GM23338 (cell line): Measurements from ENCODE around the gene MT1B.

Experiments
- CREB1 ChIP-seq: fragments of 250-450 bp; sonication (Bioruptor Pico); IDR thresholded peaks from 2 replicates; pipeline ENCODE4 v1.5.0; 2020; ENCODE audit warnings: low read depth, mild to moderate bottlenecking, moderate library complexity
- EZH2 ChIP-seq: fragments of 200-600 bp; sonication (generic); IDR thresholded peaks from one replicate; pipeline ENCODE4 v1.8.0; 2017; ENCODE audit warnings: antibody characterized with exemption, mild to moderate bottlenecking, low read depth; ENCODE audit not compliant: unreplicated experiment
- EZH2phosphoT487 ChIP-seq: fragments of 200-600 bp; sonication (generic); IDR thresholded peaks from one replicate; pipeline ENCODE4 v1.8.1; 2018; ENCODE audit warnings: antibody characterized with exemption; ENCODE audit not compliant: unreplicated experiment
- JUNB ChIP-seq: IDR thresholded peaks from one replicate; pipeline ENCODE4 v1.6.1; 2016; ENCODE audit warnings: antibody characterized with exemption; ENCODE audit not compliant: unreplicated experiment
- NANOG ChIP-seq: IDR thresholded peaks from 2 replicates; pipeline ENCODE4 v1.6.1; 2016; ENCODE audit warnings: antibody characterized with exemption, borderline replicate concordance
- POLR2AphosphoS5 ChIP-seq: IDR thresholded peaks from 2 replicates; pipeline ENCODE4 v1.6.1; 2016; ENCODE audit warnings: antibody characterized with exemption, low read depth
- STAT1 ChIP-seq: IDR thresholded peaks from one replicate; pipeline ENCODE4 v1.6.1; 2016; ENCODE audit warnings: antibody characterized with exemption; ENCODE audit not compliant: unreplicated experiment
- ZNF114 ChIP-seq: fragments of 250-450 bp; sonication (Bioruptor Pico); IDR thresholded peaks from 2 replicates; pipeline ENCODE4 v1.5.0; 2020; ENCODE audit warnings: mild to moderate bottlenecking, moderate library complexity
- ZNF331 ChIP-seq: fragments of 250-450 bp; sonication (Bioruptor Pico); IDR thresholded peaks from 2 replicates; pipeline ENCODE4 v1.5.0; 2020; ENCODE audit warnings: low read depth, mild to moderate bottlenecking, moderate library complexity
- ZNF462 ChIP-seq: fragments of 250-450 bp; sonication (Bioruptor Pico); IDR thresholded peaks from 2 replicates; pipeline ENCODE4 v1.5.0; 2020; ENCODE audit warnings: mild to moderate bottlenecking, moderate library complexity
- TF ChIP-seq, protein P1 (sequence below), 2 experiments: fragments of 200-600 bp in 1 of 2; sonication (generic) in 1 of 2; conservative IDR thresholded peaks; 2 replicates each; pipeline versions ENCODE4 v1.5.1 to v1.6.1; 2016 to 2017; ENCODE audit warnings: antibody characterized with exemption in 2 of 2, low read depth in 2 of 2, mild to moderate bottlenecking in 2 of 2, moderate library complexity in 1 of 2
- TF ChIP-seq, protein P2 (sequence below): IDR thresholded peaks from one replicate; pipeline ENCODE4 v1.6.1; 2018; ENCODE audit warnings: antibody characterized with exemption; ENCODE audit not compliant: unreplicated experiment
- TF ChIP-seq, protein P3 (sequence below): IDR thresholded peaks from 2 replicates; pipeline ENCODE4 v1.6.1; 2016; ENCODE audit warnings: antibody characterized with exemption

- no peak for TF ChIP-seq CREB1 (CRISPR knock-in tag)
- TF ChIP-seq, protein P1, sequence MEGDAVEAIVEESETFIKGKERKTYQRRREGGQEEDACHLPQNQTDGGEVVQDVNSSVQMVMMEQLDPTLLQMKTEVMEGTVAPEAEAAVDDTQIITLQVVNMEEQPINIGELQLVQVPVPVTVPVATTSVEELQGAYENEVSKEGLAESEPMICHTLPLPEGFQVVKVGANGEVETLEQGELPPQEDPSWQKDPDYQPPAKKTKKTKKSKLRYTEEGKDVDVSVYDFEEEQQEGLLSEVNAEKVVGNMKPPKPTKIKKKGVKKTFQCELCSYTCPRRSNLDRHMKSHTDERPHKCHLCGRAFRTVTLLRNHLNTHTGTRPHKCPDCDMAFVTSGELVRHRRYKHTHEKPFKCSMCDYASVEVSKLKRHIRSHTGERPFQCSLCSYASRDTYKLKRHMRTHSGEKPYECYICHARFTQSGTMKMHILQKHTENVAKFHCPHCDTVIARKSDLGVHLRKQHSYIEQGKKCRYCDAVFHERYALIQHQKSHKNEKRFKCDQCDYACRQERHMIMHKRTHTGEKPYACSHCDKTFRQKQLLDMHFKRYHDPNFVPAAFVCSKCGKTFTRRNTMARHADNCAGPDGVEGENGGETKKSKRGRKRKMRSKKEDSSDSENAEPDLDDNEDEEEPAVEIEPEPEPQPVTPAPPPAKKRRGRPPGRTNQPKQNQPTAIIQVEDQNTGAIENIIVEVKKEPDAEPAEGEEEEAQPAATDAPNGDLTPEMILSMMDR (conservative IDR thresholded peaks at IDR 0.05; ENCODE audit: low read depth in 2 of 2): no peak; a peak in 1 of 4 replicates
- TF ChIP-seq EZH2phosphoT487: no peak
- TF ChIP-seq EZH2: peak; percentile 53
- peak; percentile 45 for TF ChIP-seq POLR2AphosphoS5
- TF ChIP-seq, protein P2, sequence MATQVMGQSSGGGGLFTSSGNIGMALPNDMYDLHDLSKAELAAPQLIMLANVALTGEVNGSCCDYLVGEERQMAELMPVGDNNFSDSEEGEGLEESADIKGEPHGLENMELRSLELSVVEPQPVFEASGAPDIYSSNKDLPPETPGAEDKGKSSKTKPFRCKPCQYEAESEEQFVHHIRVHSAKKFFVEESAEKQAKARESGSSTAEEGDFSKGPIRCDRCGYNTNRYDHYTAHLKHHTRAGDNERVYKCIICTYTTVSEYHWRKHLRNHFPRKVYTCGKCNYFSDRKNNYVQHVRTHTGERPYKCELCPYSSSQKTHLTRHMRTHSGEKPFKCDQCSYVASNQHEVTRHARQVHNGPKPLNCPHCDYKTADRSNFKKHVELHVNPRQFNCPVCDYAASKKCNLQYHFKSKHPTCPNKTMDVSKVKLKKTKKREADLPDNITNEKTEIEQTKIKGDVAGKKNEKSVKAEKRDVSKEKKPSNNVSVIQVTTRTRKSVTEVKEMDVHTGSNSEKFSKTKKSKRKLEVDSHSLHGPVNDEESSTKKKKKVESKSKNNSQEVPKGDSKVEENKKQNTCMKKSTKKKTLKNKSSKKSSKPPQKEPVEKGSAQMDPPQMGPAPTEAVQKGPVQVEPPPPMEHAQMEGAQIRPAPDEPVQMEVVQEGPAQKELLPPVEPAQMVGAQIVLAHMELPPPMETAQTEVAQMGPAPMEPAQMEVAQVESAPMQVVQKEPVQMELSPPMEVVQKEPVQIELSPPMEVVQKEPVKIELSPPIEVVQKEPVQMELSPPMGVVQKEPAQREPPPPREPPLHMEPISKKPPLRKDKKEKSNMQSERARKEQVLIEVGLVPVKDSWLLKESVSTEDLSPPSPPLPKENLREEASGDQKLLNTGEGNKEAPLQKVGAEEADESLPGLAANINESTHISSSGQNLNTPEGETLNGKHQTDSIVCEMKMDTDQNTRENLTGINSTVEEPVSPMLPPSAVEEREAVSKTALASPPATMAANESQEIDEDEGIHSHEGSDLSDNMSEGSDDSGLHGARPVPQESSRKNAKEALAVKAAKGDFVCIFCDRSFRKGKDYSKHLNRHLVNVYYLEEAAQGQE: no peak
- no peak for TF ChIP-seq ZNF462 (CRISPR knock-in tag)
- TF ChIP-seq ZNF331 (CRISPR knock-in tag): no peak
- TF ChIP-seq, protein P3, sequence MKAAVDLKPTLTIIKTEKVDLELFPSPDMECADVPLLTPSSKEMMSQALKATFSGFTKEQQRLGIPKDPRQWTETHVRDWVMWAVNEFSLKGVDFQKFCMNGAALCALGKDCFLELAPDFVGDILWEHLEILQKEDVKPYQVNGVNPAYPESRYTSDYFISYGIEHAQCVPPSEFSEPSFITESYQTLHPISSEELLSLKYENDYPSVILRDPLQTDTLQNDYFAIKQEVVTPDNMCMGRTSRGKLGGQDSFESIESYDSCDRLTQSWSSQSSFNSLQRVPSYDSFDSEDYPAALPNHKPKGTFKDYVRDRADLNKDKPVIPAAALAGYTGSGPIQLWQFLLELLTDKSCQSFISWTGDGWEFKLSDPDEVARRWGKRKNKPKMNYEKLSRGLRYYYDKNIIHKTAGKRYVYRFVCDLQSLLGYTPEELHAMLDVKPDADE: no peak
- TF ChIP-seq ZNF114: no peak
- TF ChIP-seq JUNB: no peak
- no peak for TF ChIP-seq NANOG
- TF ChIP-seq STAT1: no peak
Measured at GRCh38 chr16:56657555-56658326, 6.1 kb downstream of the MT1B start, which contains the start of gene MT1F.
